Activated T-cell treated with anti-CD3 and anti-CD28 coated beads, Interleukin-2, amount 50 U/mL, for 72 hours (primary cell): ENCODE results near the gene AMZ1. TPM values are rescaled to one million over a fixed set of nuclear protein-coding genes. Genes with fewer than 3 reads are reported as not detected.
A peak's percentile ranks its signal among the peaks of the same experiment; 100 is the strongest.
"Not testable (repeated sequence)": the region's sequence is repeated elsewhere in the genome, so short reads cannot be mapped to it uniquely, and the experiment has no call there.

Source experiments
- ATAC-seq, 2 donors: fragments of 150-1000 bp; cut with Tn5 transposase; replicated peaks in 1 of 2; 2 replicates each; pipeline ENCODE4 v1.10.0; 2021; ENCODE audit warnings: moderate library complexity in 2 of 2, mild to moderate bottlenecking in 1 of 2
- DNase-seq, 2 donors: peaks; one replicate each; pipeline ENCODE4 v3.0.0; 2021 to 2022; ENCODE audit warnings: mixed read lengths in 1 of 2
- H3K27ac Mint-ChIP-seq: one replicate; pipeline ENCODE4 v1.8.0; 2022; ENCODE audit warnings: mild to moderate bottlenecking, moderate library complexity, mixed read lengths
- H3K27me3 Mint-ChIP-seq: one replicate; pipeline ENCODE4 v1.8.0; 2022; ENCODE audit warnings: low read depth, mixed read lengths
- H3K36me3 Mint-ChIP-seq, 2 donors: one replicate each; pipeline ENCODE4 v1.8.0; 2022; ENCODE audit warnings: mixed read lengths in 2 of 2, mild to moderate bottlenecking in 1 of 2; ENCODE audit not compliant: insufficient read depth in 2 of 2
- H3K4me1 Mint-ChIP-seq: one replicate; pipeline ENCODE4 v1.8.0; 2022; ENCODE audit warnings: low read depth, mixed read lengths
- H3K4me3 Mint-ChIP-seq, 2 donors: one replicate each; pipeline ENCODE4 v1.8.0; 2022; ENCODE audit warnings: mild to moderate bottlenecking in 2 of 2, mixed read lengths in 2 of 2, moderate library complexity in 2 of 2
- H3K9me3 Mint-ChIP-seq, 2 donors: one replicate each; pipeline ENCODE4 v1.8.0; 2022; ENCODE audit warnings: mixed read lengths in 2 of 2
- total RNA-seq, 2 donors: library from RNA; stranded (reverse); gene quantifications; one replicate each; pipeline ENCODE4 v1.2.3, GENCODE V29; 2022

AMZ1 gene
- total RNA-seq, 2 donors from 2014 or later = 0.34 to 1.3 TPM

- DNase-seq, H3K4me3 Mint-ChIP-seq, H3K9me3 Mint-ChIP-seq, H3K27ac Mint-ChIP-seq, H3K36me3 Mint-ChIP-seq: not testable (repeated sequence)
- Mint-ChIP-seq H3K27me3 (peaks cover 33% of the 10 kb centered on the region), H3K4me1 (peaks cover 19% of the 10 kb centered on the region)
- ATAC-seq = peak in 1 of 2 donors; percentile 27
These were observed 5.6 kb downstream of the AMZ1 start for GRCh38 chr7:2693420-2694121.

- not testable (repeated sequence) for H3K36me3 Mint-ChIP-seq, H3K27ac Mint-ChIP-seq, H3K9me3 Mint-ChIP-seq, ATAC-seq, H3K4me3 Mint-ChIP-seq, DNase-seq
- H3K27me3 Mint-ChIP-seq = peaks cover 28% of the 10 kb centered on the region
- peaks cover 19% of the 10 kb centered on the region for H3K4me1 Mint-ChIP-seq
These were observed 6.1 kb downstream of the AMZ1 start for GRCh38 chr7:2694122-2694436.

GRCh38 chr7:2698581-2699288, 10.7 kb downstream of the AMZ1 start:
- DNase-seq (peak; percentile 71 to 79), ATAC-seq (peak; percentile 90 to 92)
- Mint-ChIP-seq H3K27ac (no peak overlapping the region), H3K4me1 (peaks cover 27% of the 10 kb centered on the region), H3K9me3 (no peaks in the 10 kb centered on the region), H3K27me3 (peaks cover 21% of the 10 kb centered on the region), H3K36me3 (no peaks in the 10 kb centered on the region), H3K4me3 (peak overlapping the region; percentile 74 to 77)

- Mint-ChIP-seq H3K4me1 (peaks cover 27% of the 10 kb centered on the region), H3K4me3 (peak overlapping the region; percentile 74 to 77), H3K27ac (no peak overlapping the region)
These were observed 11.3 kb downstream of the AMZ1 start for GRCh38 chr7:2699289-2699620.

GRCh38 chr7:2700141-2700850, 12.3 kb downstream of the AMZ1 start:
- Mint-ChIP-seq H3K4me1 (peaks cover 27% of the 10 kb centered on the region), H3K36me3 (no peaks in the 10 kb centered on the region)

More at GRCh38 chr7:2699289-2699620, 11.3 kb downstream of the AMZ1 start:
- ATAC-seq (no peak), DNase-seq (no peak)
- no peaks in the 10 kb centered on the region for H3K9me3 Mint-ChIP-seq
- H3K36me3 Mint-ChIP-seq = no peaks in the 10 kb centered on the region
- H3K27me3 Mint-ChIP-seq = peaks cover 21% of the 10 kb centered on the region

GRCh38 chr7:2701424-2701823, 13.4 kb downstream of the AMZ1 start:
- Mint-ChIP-seq H3K27ac (no peak overlapping the region), H3K9me3 (no peaks in the 10 kb centered on the region), H3K27me3 (peaks cover 21% of the 10 kb centered on the region), H3K4me3 (no peak overlapping the region), H3K4me1 (peaks cover 27% of the 10 kb centered on the region), H3K36me3 (no peaks in the 10 kb centered on the region)
- no peak for DNase-seq
- ATAC-seq = no peak

More at GRCh38 chr7:2700141-2700850, 12.3 kb downstream of the AMZ1 start:
- DNase-seq (no peak), ATAC-seq (no peak)
- Mint-ChIP-seq H3K27me3 (peaks cover 21% of the 10 kb centered on the region), H3K27ac (no peak overlapping the region), H3K9me3 (no peaks in the 10 kb centered on the region), H3K4me3 (peak overlapping the region; percentile 20 to 52)

GRCh38 chr7:2701832-2702593, 14.0 kb downstream of the AMZ1 start:
- DNase-seq = no peak
- no peak for ATAC-seq
- H3K27me3 Mint-ChIP-seq = peaks cover 21% of the 10 kb centered on the region
- no peaks in the 10 kb centered on the region for H3K36me3 Mint-ChIP-seq
- H3K27ac Mint-ChIP-seq = no peak overlapping the region
- H3K9me3 Mint-ChIP-seq = no peaks in the 10 kb centered on the region
- peaks cover 27% of the 10 kb centered on the region for H3K4me1 Mint-ChIP-seq
- H3K4me3 Mint-ChIP-seq = no peak overlapping the region

GRCh38 chr7:2702594-2702957, 14.6 kb downstream of the AMZ1 start:
- Mint-ChIP-seq H3K36me3 (no peaks in the 10 kb centered on the region), H3K27ac (no peak overlapping the region)
- no peak for ATAC-seq

GRCh38 chr7:2705371-2706096, 17.5 kb downstream of the AMZ1 start:
- Mint-ChIP-seq H3K27me3 (peaks cover 13% of the 10 kb centered on the region), H3K36me3 (no peaks in the 10 kb centered on the region), H3K4me1 (peaks cover 20% of the 10 kb centered on the region), H3K27ac (no peak overlapping the region), H3K9me3 (no peaks in the 10 kb centered on the region), H3K4me3 (no peak overlapping the region)
- no peak for ATAC-seq
- no peak for DNase-seq

More at GRCh38 chr7:2702594-2702957, 14.6 kb downstream of the AMZ1 start:
- DNase-seq = no peak
- H3K4me1 Mint-ChIP-seq = peaks cover 27% of the 10 kb centered on the region
- no peaks in the 10 kb centered on the region for H3K9me3 Mint-ChIP-seq
- H3K4me3 Mint-ChIP-seq = no peak overlapping the region
- peaks cover 21% of the 10 kb centered on the region for H3K27me3 Mint-ChIP-seq

- Mint-ChIP-seq H3K4me1 (peaks cover 26% of the 10 kb centered on the region), H3K27ac (no peak overlapping the region), H3K36me3 (no peaks in the 10 kb centered on the region), H3K9me3 (no peaks in the 10 kb centered on the region), H3K4me3 (no peak overlapping the region), H3K27me3 (peaks cover 8% of the 10 kb centered on the region)
- ATAC-seq (no peak), DNase-seq (no peak)
These were observed 18.7 kb downstream of the AMZ1 start for GRCh38 chr7:2706685-2707126.

GRCh38 chr7:2707481-2707880, 19.5 kb downstream of the AMZ1 start:
- Mint-ChIP-seq H3K27me3 (peaks cover 2% of the 10 kb centered on the region), H3K27ac (no peak overlapping the region), H3K9me3 (no peaks in the 10 kb centered on the region), H3K36me3 (no peaks in the 10 kb centered on the region), H3K4me3 (no peak overlapping the region), H3K4me1 (peaks cover 26% of the 10 kb centered on the region)
- no peak for DNase-seq
- no peak for ATAC-seq

- H3K27ac Mint-ChIP-seq = no peak overlapping the region
- ATAC-seq (no peak), DNase-seq (no peak)
- no peaks in the 10 kb centered on the region for H3K9me3 Mint-ChIP-seq
- H3K4me1 Mint-ChIP-seq = peaks cover 26% of the 10 kb centered on the region
- no peaks in the 10 kb centered on the region for H3K36me3 Mint-ChIP-seq
- no peak overlapping the region for H3K4me3 Mint-ChIP-seq
- H3K27me3 Mint-ChIP-seq = no peaks in the 10 kb centered on the region
These were observed 20.0 kb downstream of the AMZ1 start for GRCh38 chr7:2708041-2708440.
